Measurements from ENCODE around the gene HDAC5.

Gene HDAC5

GRCh38 chr17:44108440-44109311 is 14.8 kb downstream of the HDAC5 start:
- Histone ChIP-seq H3F3A (ENCODE audit: control insufficient read depth, insufficient read depth) (no peaks in the 10 kb centered on the region), H3K4me3 (ENCODE audit: low read length) (no peak overlapping the region), H4K20me1 (ENCODE audit: control insufficient read depth, insufficient read depth, low read depth, low read length) (no peaks in the 10 kb centered on the region), H3K9me2 (replicated peaks; ENCODE audit: control insufficient read depth, low read length) (no peaks in the 10 kb centered on the region), H3K27ac (ENCODE audit: low read depth, low read length) (no peak overlapping the region), H3K4me2 (ENCODE audit: low read length) (no peak overlapping the region), H3K36me3 (ENCODE audit: control insufficient read depth, low read length) (no peaks in the 10 kb centered on the region; the same call in 1 of the 2 replicates), H3K9me3 (ENCODE audit: control insufficient read depth, insufficient read depth, low read length) (no peaks in the 10 kb centered on the region), H3K27me3 (ENCODE audit: control insufficient read depth, low read length) (no peaks in the 10 kb centered on the region), H3K4me1 (ENCODE audit: control insufficient read depth, low read length) (peaks cover 43% of the 10 kb centered on the region), H3K79me2 (ENCODE audit: control insufficient read depth, low read length) (peaks cover 4% of the 10 kb centered on the region; the same call in 1 of the 2 replicates)
- TF ChIP-seq EZH2phosphoT487 (IDR thresholded peaks at IDR 0.05; ENCODE audit: borderline replicate concordance, low read length) = no peak
- no peak for TF ChIP-seq CTCF (IDR thresholded peaks at IDR 0.05; ENCODE audit: low read depth, low read length, poor library complexity, severe bottlenecking)

GRCh38 chr17:44106801-44107200 is 16.6 kb downstream of the HDAC5 start:
- H3K27ac ChIP-seq (ENCODE audit: low read depth, low read length) = no peak overlapping the region
- no peak overlapping the region for H3K4me3 ChIP-seq (ENCODE audit: low read length)
- H3K79me2 ChIP-seq (ENCODE audit: control insufficient read depth, low read length) = peaks cover 2% of the 10 kb centered on the region; the same call in 1 of the 2 replicates

GRCh38 chr17:44105941-44106340 is 17.5 kb downstream of the HDAC5 start:
- TF ChIP-seq CTCF (IDR thresholded peaks at IDR 0.05; ENCODE audit: low read depth, low read length, poor library complexity, severe bottlenecking) (no peak), EZH2phosphoT487 (IDR thresholded peaks at IDR 0.05; ENCODE audit: borderline replicate concordance, low read length) (no peak)
- no peaks in the 10 kb centered on the region for H3F3A ChIP-seq (ENCODE audit: control insufficient read depth, insufficient read depth)
- H3K9me2 ChIP-seq (replicated peaks; ENCODE audit: control insufficient read depth, low read length) = no peaks in the 10 kb centered on the region
- H3K4me3 ChIP-seq (ENCODE audit: low read length) = no peak overlapping the region
- no peaks in the 10 kb centered on the region for H3K79me2 ChIP-seq (ENCODE audit: control insufficient read depth, low read length)
- no peaks in the 10 kb centered on the region; the same call in 1 of the 2 replicates for H3K36me3 ChIP-seq (ENCODE audit: control insufficient read depth, low read length)
- H3K27me3 ChIP-seq (ENCODE audit: control insufficient read depth, low read length) = no peaks in the 10 kb centered on the region
- H3K27ac ChIP-seq (ENCODE audit: low read depth, low read length) = no peak overlapping the region
- peaks cover 18% of the 10 kb centered on the region for H3K4me1 ChIP-seq (ENCODE audit: control insufficient read depth, low read length)
- H4K20me1 ChIP-seq (ENCODE audit: control insufficient read depth, insufficient read depth, low read depth, low read length) = no peaks in the 10 kb centered on the region
- H3K4me2 ChIP-seq (ENCODE audit: low read length) = no peak overlapping the region
- H3K9me3 ChIP-seq (ENCODE audit: control insufficient read depth, insufficient read depth, low read length) = no peaks in the 10 kb centered on the region

More at GRCh38 chr17:44106801-44107200, 16.6 kb downstream of the HDAC5 start:
- Histone ChIP-seq H4K20me1 (ENCODE audit: control insufficient read depth, insufficient read depth, low read depth, low read length) (no peaks in the 10 kb centered on the region), H3K27me3 (ENCODE audit: control insufficient read depth, low read length) (no peaks in the 10 kb centered on the region), H3K4me2 (ENCODE audit: low read length) (no peak overlapping the region), H3K36me3 (ENCODE audit: control insufficient read depth, low read length) (no peaks in the 10 kb centered on the region; the same call in 1 of the 2 replicates), H3K9me3 (ENCODE audit: control insufficient read depth, insufficient read depth, low read length) (no peaks in the 10 kb centered on the region), H3K4me1 (ENCODE audit: control insufficient read depth, low read length) (peaks cover 27% of the 10 kb centered on the region), H3F3A (ENCODE audit: control insufficient read depth, insufficient read depth) (no peaks in the 10 kb centered on the region), H3K9me2 (replicated peaks; ENCODE audit: control insufficient read depth, low read length) (no peaks in the 10 kb centered on the region)
- TF ChIP-seq EZH2phosphoT487 (IDR thresholded peaks at IDR 0.05; ENCODE audit: borderline replicate concordance, low read length) (no peak), CTCF (IDR thresholded peaks at IDR 0.05; ENCODE audit: low read depth, low read length, poor library complexity, severe bottlenecking) (no peak)
